GM13977 (cell line): ENCODE data around the gene IL36B.

ENCODE experiments used
- DNase-seq: peaks from one replicate; pipeline ENCODE4 v3.0.0; 2012; ENCODE audit warnings: low spot score
- in situ Hi-C: fragments of 300-500 bp; cut with MboI; formaldehyde crosslinking; loops from one replicate; pipeline ENCODE4 v1.12.0; 2022; ENCODE audit warnings: low sequenced_read_pairs, low pct_unique_long_range_greater_than_20kb, mixed read lengths, inconsistent platforms; ENCODE audit not compliant: unreplicated experiment
- TF ChIP-seq, protein P1 (sequence below): IDR thresholded peaks from 2 replicates; pipeline ENCODE4 v1.5.1; 2012; ENCODE audit warnings: mild to moderate bottlenecking, control low read depth; ENCODE audit not compliant: insufficient read depth; ENCODE audit errors: extremely low read depth, missing control alignments

IL36B gene

DNA sequence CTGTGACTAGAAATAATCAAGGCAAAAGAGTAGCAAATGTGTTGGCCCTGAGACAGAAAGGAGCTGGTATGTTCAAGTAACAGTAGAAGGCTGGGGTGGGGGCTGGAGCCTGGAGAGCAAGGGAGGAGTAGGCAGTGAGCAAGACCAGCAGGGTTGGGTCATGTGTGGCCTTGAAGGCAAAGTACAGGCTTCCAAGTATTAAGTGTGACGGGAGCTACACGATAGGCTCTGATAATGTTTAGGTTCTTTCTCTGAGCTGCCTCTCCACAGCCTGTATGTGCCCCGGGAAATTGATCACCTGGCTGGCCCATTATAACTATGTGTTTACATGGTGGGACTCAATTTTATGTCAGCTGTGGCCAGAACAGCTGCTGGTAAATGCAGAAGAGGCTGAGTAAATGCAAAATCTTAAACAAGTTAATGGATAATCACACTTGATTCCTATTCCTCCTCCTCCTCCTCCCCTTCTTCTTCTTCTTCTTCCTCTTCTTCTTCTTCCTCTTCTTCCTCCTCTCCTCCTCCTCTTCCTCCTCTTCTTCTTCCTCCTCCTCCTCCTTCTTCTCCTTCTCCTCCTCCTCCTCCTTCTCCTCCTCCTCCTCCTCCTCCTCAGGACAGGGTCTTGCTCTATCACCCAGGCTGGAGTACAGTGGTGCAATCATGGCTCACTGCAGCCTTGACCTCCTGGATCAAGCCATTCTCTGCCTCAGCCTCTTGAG, 24.4 kb upstream of the IL36B start:
- TF ChIP-seq, protein P1, sequence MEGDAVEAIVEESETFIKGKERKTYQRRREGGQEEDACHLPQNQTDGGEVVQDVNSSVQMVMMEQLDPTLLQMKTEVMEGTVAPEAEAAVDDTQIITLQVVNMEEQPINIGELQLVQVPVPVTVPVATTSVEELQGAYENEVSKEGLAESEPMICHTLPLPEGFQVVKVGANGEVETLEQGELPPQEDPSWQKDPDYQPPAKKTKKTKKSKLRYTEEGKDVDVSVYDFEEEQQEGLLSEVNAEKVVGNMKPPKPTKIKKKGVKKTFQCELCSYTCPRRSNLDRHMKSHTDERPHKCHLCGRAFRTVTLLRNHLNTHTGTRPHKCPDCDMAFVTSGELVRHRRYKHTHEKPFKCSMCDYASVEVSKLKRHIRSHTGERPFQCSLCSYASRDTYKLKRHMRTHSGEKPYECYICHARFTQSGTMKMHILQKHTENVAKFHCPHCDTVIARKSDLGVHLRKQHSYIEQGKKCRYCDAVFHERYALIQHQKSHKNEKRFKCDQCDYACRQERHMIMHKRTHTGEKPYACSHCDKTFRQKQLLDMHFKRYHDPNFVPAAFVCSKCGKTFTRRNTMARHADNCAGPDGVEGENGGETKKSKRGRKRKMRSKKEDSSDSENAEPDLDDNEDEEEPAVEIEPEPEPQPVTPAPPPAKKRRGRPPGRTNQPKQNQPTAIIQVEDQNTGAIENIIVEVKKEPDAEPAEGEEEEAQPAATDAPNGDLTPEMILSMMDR, result no peak
- in situ Hi-C loops, result no loop called here
- no peak for DNase-seq

DNA sequence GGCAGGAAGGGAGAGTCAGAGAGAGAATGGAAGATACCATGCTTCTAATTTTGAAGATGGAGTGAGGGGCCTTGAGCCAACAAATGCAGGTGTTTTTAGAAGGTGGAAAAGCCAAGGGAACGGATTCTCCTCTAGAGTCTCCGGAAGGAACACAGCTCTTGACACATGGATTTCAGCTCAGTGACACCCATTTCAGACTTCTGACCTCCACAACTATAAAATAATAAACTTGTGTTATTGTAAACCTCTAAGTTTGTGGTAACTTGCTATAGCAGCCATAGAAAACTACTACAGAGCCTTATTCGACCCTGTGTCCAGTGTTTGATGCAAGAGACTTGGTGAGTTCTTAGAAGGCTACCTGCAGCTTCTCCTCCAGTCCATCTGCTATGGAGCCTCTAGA, 22.9 kb upstream of the IL36B start:
- in situ Hi-C loops, result no loop called here
- DNase-seq, result no peak
- TF ChIP-seq, protein P1, result no peak

DNA sequence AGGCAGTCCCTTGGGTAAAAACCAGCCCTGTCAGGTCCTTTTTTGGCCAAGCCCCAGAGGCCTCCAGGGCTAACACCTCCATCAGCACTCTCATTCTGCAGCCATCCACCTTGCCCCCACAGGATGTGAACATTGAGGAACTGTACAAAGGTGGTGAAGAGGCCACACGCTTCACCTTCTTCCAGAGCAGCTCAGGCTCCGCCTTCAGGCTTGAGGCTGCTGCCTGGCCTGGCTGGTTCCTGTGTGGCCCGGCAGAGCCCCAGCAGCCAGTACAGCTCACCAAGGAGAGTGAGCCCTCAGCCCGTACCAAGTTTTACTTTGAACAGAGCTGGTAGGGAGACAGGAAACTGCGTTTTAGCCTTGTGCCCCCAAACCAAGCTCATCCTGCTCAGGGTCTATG, 22.4 kb upstream of the IL36B start:
- no peak for DNase-seq
- TF ChIP-seq, protein P1, result no peak
- in situ Hi-C loops, result no loop called here

DNA sequence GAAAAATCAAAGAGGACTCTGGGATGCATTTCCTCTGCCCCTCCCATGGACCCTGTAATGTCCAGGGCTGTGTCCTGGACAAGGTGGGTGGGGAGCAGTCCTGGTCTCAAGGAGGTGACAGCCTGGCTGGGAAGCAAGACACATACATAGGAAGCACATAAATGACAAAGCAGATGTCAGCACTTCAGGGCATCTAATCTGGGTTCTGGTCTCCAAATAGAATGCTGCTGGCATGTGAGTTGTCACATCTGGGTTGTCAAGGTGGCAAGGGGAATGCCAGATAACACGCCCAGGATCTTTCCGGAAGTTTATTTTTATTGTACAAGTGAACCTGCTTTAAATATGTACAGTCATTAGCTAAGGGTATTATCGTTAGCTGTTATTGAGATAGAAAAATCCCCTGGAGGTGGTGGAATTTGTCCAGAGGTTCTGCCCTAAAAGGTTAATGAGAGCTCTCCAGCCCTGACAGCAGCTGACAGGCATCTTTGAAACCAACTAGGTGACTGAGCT, 20.7 kb upstream of the IL36B start:
- TF ChIP-seq, protein P1, result no peak
- no peak for DNase-seq
- in situ Hi-C loops, result no loop called here

DNA sequence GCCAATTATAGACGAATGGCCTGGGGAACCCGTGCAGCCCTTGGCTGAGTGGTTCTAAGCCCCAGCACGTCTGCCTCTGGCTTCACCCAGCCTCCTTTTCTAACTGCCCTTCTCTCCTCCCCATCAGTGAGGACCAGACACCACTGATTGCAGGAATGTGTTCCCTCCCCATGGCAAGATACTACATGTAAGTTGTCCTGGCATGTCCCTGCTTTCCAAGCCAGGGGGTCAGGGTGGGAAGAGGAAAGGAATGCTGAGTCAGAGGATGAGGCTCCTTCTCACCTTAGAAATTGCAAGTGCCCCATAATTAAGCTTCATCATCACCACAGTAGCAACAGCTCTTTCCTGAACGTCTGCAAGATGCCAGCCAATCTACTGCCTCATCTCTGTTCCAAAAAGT, 19.9 kb upstream of the IL36B start:
- TF ChIP-seq, protein P1, result no peak
- DNase-seq, result no peak
- in situ Hi-C loops, result no loop called here

DNA sequence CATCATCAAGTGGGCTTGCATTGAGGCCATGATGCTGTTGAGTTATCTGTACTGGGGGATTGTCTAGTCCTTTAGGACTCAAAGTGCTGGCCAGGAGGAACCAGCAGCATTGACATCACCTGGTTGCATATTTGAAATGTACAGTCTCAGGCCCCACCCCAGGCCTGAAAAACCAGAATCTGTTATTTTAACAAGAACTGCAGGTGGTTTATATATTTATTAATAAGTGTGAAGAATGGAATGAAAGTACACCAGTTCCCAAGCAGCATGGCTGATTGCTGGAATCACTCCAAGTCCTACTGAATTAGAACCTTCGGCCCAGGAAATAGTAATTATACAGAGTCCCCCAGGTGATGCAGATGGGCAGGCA, 17.9 kb upstream of the IL36B start:
- no peak for DNase-seq
- in situ Hi-C loops, result no loop called here
- TF ChIP-seq, protein P1, result no peak
